PC-9 (cell line): Measurements from ENCODE around the gene SAMHD1. TPM values are rescaled to one million over a fixed set of nuclear protein-coding genes. Genes with fewer than 3 reads are reported as not detected.

Experiments
- BruUV-seq: library from RNA; stranded (reverse); fragments of 400-500 nt; replicated peaks from 2 replicates; lab custom pipeline; 2021; lab: Mats Ljungman, UMichigan
- CTCF ChIA-PET: fragments of 300-600 bp; sonication (Branson Sonifier 250); formaldehyde crosslinking; loops from one replicate; lab custom pipeline; 2022; ENCODE audit warnings: antibody characterized with exemption; lab: Charles Lee
- POLR2A ChIA-PET: fragments of 300-600 bp; sonication (Branson Sonifier 250); formaldehyde crosslinking; loops from one replicate; lab custom pipeline; 2022; ENCODE audit warnings: antibody characterized with exemption; ENCODE audit not compliant: unreplicated experiment; lab: Charles Lee
- DNase-seq, 2 experiments: peaks; one replicate each; pipeline versions ENCODE4 v3.0.0 to v3.0.0-alpha.2; 2015 to 2022; ENCODE audit warnings: mixed read lengths in 1 of 2
- H2AFZ ChIP-seq: fragments of 200-600 bp; sonication (generic); 2 replicates; pipeline ENCODE4 v1.8.1; 2017; ENCODE audit warnings: antibody characterized with exemption
- H3F3A ChIP-seq: fragments of 200-600 bp; sonication (generic); 2 replicates; pipeline ENCODE4 v1.8.1; 2017; ENCODE audit warnings: antibody characterized with exemption, mild to moderate bottlenecking, low read depth; ENCODE audit not compliant: insufficient read depth
- H3K27ac ChIP-seq: fragments of 200-600 bp; sonication (generic); 2 replicates; pipeline ENCODE4 v1.6.1; 2016; ENCODE audit warnings: mixed run types
- H3K27me3 ChIP-seq: fragments of 200-600 bp; sonication (generic); 2 replicates; pipeline ENCODE4 v1.6.1; 2016; ENCODE audit warnings: low read depth, mixed run types; ENCODE audit not compliant: insufficient read depth
- H3K36me3 ChIP-seq: fragments of 200-600 bp; sonication (generic); 2 replicates; pipeline ENCODE4 v1.6.1; 2016; ENCODE audit warnings: low read depth, mixed run types
- H3K4me1 ChIP-seq: fragments of 200-600 bp; sonication (generic); replicated peaks from 2 replicates; pipeline ENCODE4 v1.6.1; 2016; ENCODE audit warnings: mixed run types; ENCODE audit not compliant: insufficient read depth
- H3K4me2 ChIP-seq: fragments of 200-600 bp; sonication (generic); 2 replicates; pipeline ENCODE4 v1.6.1; 2017; ENCODE audit warnings: mixed run types
- H3K4me3 ChIP-seq: fragments of 200-600 bp; sonication (generic); 2 replicates; pipeline ENCODE4 v1.6.1; 2016; ENCODE audit warnings: mixed run types
- H3K79me2 ChIP-seq: fragments of 200-600 bp; sonication (generic); 2 replicates; pipeline ENCODE4 v1.6.1; 2017; ENCODE audit warnings: low read depth, mixed run types
- H3K9me2 ChIP-seq: fragments of 200-600 bp; sonication (generic); 2 replicates; pipeline ENCODE4 v1.8.1; 2017; ENCODE audit warnings: mild to moderate bottlenecking; ENCODE audit not compliant: insufficient read depth
- H3K9me3 ChIP-seq: fragments of 200-600 bp; sonication (generic); 2 replicates; pipeline ENCODE4 v1.8.1; 2016; ENCODE audit warnings: low read depth; ENCODE audit not compliant: insufficient read depth
- H4K20me1 ChIP-seq: fragments of 200-600 bp; sonication (generic); 2 replicates; pipeline ENCODE4 v1.8.1; 2017; ENCODE audit not compliant: insufficient read depth
- EZH2 ChIP-seq: fragments of 200-600 bp; sonication (generic); IDR thresholded peaks from 2 replicates; pipeline ENCODE4 v1.8.0; 2017; ENCODE audit warnings: antibody characterized with exemption, low read depth
- intact Hi-C: fragments of 100-400 bp; cut with micrococcal nuclease; formaldehyde crosslinking; loops from one replicate; pipeline ENCODE4 v1.10.0; 2022; ENCODE audit not compliant: unreplicated experiment
- total RNA-seq: library from RNA; stranded (reverse); gene quantifications from 2 replicates; pipeline ENCODE4 v1.2.3, GENCODE V29; 2021
- TF ChIP-seq, protein P1 (sequence below): fragments of 200-600 bp; sonication (generic); conservative IDR thresholded peaks from 2 replicates; pipeline ENCODE4 v1.6.1; 2017; ENCODE audit warnings: mixed run types, antibody characterized with exemption, mild to moderate bottlenecking, moderate library complexity

SAMHD1 gene
- total RNA-seq, 1 experiment from 2014 or later, result 21.2 TPM

DNA sequence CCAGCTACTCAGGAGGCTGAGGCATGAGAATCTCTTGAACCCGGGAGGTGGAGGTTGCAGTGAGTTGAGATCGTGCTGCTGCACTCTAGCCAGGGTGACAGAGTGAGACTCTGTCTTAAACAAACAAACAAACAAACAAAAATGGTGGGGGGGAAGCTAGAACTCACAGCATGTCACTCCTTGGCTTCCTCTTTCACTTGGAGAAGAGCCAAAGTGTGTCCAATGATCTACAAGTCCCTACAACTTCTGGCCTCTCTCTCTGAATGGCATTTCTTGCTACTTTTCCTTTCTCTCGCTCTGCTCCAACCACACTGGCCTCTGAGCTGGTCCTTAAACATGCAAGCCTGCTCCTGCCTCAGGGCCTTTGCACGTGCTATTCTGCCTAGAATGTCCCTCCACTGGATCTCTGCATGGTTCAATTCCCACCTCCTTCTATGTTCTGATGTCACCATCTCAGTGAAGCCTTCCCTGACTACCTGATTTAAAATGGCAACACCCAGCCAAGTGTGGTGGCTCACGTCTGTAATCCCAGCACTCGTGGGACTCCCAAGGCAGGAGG lies 67.5 kb downstream of the SAMHD1 start:
- ChIA-PET CTCF (interaction anchor here (0.6 kb wide), 2 partner anchors 9 to 16 kb away, joined by 3 to 4 read pairs; no protein-coding TSS in a partner anchor), POLR2A (no interaction called here)
- Histone ChIP-seq H3K4me3 (no peak overlapping the region), H3K9me3 (no peaks in the 10 kb centered on the region), H2AFZ (no peak overlapping the region), H3K36me3 (no peaks in the 10 kb centered on the region), H3K27me3 (no peaks in the 10 kb centered on the region), H3K9me2 (no peaks in the 10 kb centered on the region), H4K20me1 (no peaks in the 10 kb centered on the region), H3K4me1 (no peaks in the 10 kb centered on the region; the same call in 1 of the 2 replicates), H3F3A (no peaks in the 10 kb centered on the region), H3K79me2 (no peaks in the 10 kb centered on the region), H3K4me2 (no peak overlapping the region), H3K27ac (no peak overlapping the region)
- no peak for DNase-seq
- intact Hi-C loops, result loop anchor here (10.0 kb wide), 1 partner anchor 379 kb away; no protein-coding TSS in a partner anchor
- TF ChIP-seq, protein P1, sequence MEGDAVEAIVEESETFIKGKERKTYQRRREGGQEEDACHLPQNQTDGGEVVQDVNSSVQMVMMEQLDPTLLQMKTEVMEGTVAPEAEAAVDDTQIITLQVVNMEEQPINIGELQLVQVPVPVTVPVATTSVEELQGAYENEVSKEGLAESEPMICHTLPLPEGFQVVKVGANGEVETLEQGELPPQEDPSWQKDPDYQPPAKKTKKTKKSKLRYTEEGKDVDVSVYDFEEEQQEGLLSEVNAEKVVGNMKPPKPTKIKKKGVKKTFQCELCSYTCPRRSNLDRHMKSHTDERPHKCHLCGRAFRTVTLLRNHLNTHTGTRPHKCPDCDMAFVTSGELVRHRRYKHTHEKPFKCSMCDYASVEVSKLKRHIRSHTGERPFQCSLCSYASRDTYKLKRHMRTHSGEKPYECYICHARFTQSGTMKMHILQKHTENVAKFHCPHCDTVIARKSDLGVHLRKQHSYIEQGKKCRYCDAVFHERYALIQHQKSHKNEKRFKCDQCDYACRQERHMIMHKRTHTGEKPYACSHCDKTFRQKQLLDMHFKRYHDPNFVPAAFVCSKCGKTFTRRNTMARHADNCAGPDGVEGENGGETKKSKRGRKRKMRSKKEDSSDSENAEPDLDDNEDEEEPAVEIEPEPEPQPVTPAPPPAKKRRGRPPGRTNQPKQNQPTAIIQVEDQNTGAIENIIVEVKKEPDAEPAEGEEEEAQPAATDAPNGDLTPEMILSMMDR, result no peak
- TF ChIP-seq EZH2, result no peak
- BruUV-seq, result no TSS peak

DNA sequence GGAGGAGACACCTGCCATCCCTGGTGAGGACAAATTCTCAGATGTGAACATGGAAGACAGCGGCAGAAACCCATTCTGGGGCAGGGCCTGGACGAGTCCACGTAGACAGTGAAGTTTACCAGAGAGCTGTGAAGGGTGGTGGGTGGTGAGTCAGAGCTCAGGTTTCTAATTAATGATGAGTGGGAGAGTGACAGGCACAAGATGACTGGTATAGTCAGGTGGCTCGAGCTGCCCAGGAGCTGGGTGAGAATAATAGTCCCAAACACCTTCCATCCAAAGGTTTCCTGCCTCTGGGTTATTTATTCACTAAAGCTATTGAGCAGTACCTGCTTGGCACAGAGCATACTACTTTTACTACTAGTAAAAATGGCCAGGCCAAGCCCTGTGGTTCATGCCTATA lies 69.6 kb downstream of the SAMHD1 start:
- BruUV-seq, result no TSS peak
- no peak for DNase-seq
- H3K4me1 ChIP-seq, result no peaks in the 10 kb centered on the region; the same call in 1 of the 2 replicates
- no peak for TF ChIP-seq EZH2
- TF ChIP-seq, protein P1, result no peak
- H3K9me2 ChIP-seq, result no peaks in the 10 kb centered on the region
- H4K20me1 ChIP-seq, result no peaks in the 10 kb centered on the region
- H3F3A ChIP-seq, result no peaks in the 10 kb centered on the region
- intact Hi-C loops, result loop anchor here (10.0 kb wide), 1 partner anchor 377 kb away; no protein-coding TSS in a partner anchor
- POLR2A ChIA-PET, result interaction anchor here (0.6 kb wide), 1 partner anchor 69 kb away, joined by 3 read pairs; no protein-coding TSS in a partner anchor
- CTCF ChIA-PET, result interaction anchor here (1.0 to 1.6 kb wide), 2 partner anchors 16 to 73 kb away, joined by 3 to 7 read pairs; no protein-coding TSS in a partner anchor
- H2AFZ ChIP-seq, result no peak overlapping the region
- H3K27ac ChIP-seq, result no peak overlapping the region
- H3K4me2 ChIP-seq, result no peak overlapping the region
- no peak overlapping the region for H3K4me3 ChIP-seq
- no peaks in the 10 kb centered on the region for H3K79me2 ChIP-seq
- H3K27me3 ChIP-seq, result no peaks in the 10 kb centered on the region
- no peaks in the 10 kb centered on the region for H3K9me3 ChIP-seq
- H3K36me3 ChIP-seq, result no peaks in the 10 kb centered on the region

DNA sequence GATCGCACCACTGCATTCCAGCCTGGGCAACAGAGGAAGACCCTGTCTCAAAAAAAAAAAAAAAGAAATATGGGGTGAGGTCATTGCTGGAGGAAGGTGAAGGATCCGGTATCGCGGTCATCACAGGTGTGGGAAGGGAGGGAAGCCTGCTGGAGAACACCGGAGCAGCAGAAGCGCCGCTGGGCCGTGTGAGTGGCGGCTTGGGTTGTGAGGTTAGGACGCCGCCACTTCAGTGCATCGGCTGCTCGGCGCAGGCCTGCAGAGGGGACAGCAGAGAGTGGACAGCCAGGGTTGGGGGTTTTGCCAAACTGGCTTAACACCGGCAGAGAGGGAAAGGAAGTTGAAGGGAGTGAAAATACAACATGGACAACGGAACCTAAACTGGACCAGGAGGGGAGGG lies 70.2 kb downstream of the SAMHD1 start:
- Histone ChIP-seq H3K9me3 (no peaks in the 10 kb centered on the region), H3K4me1 (no peaks in the 10 kb centered on the region; the same call in 1 of the 2 replicates), H3K36me3 (no peaks in the 10 kb centered on the region), H2AFZ (no peak overlapping the region), H3K27me3 (no peaks in the 10 kb centered on the region), H3F3A (no peaks in the 10 kb centered on the region), H3K4me2 (no peak overlapping the region), H3K27ac (no peak overlapping the region), H4K20me1 (no peaks in the 10 kb centered on the region), H3K9me2 (no peaks in the 10 kb centered on the region), H3K4me3 (no peak overlapping the region), H3K79me2 (no peaks in the 10 kb centered on the region)
- intact Hi-C loops, result loop anchor here (10.0 kb wide), 1 partner anchor 377 kb away; no protein-coding TSS in a partner anchor
- no TSS peak for BruUV-seq
- POLR2A ChIA-PET, result interaction anchor here (0.6 kb wide), 1 partner anchor 68 kb away, joined by 3 read pairs; no protein-coding TSS in a partner anchor
- CTCF ChIA-PET, result interaction anchor here (1.0 to 1.6 kb wide), 2 partner anchors 15 to 73 kb away, joined by 3 to 7 read pairs; no protein-coding TSS in a partner anchor
- DNase-seq, result no peak
- TF ChIP-seq, protein P1, result no peak
- no peak for TF ChIP-seq EZH2
